ENCODE results near the gene TMEM52. TPM values are rescaled to one million over a fixed set of nuclear protein-coding genes. Genes with fewer than 3 reads are reported as not detected.
A peak's percentile ranks its signal among the peaks of the same experiment; 100 is the strongest.
"Not testable (repeated sequence)": the region's sequence is repeated elsewhere in the genome, so short reads cannot be mapped to it uniquely, and the experiment has no call there.

TMEM52 gene
- total RNA-seq, 3 donors from 2014 or later (not counting 1 experiment from before 2014, with no cell fraction given): 0.41 TPM; not detected in 2

GRCh38 chr1:1937549-1938275 lies 18.6 kb upstream of the TMEM52 start:
- Histone ChIP-seq H3K27ac (ENCODE audit: low read length) (no peak overlapping the region), H3K9me3 (ENCODE audit: control insufficient read depth, insufficient read depth, low read length) (no peaks in the 10 kb centered on the region), H3K4me1 (ENCODE audit: control insufficient read depth, insufficient read depth, low read length) (no peaks in the 10 kb centered on the region), H3K27me3 (ENCODE audit: control insufficient read depth, insufficient read depth, low read length) (no peaks in the 10 kb centered on the region), H3K36me3 (ENCODE audit: control insufficient read depth, insufficient read depth, low read length) (no peaks in the 10 kb centered on the region), H3K4me3 (ENCODE audit: low read length) (no peak overlapping the region)
- no peak for TF ChIP-seq CTCF (IDR thresholded peaks at IDR 0.05)
- Mint-ChIP-seq H3K36me3 (no peaks in the 10 kb centered on the region), H3K4me1 (no peaks in the 10 kb centered on the region), H3K4me3 (no peak overlapping the region), H3K27me3 (ENCODE audit: low read depth in 2 of 2) (peaks cover 0 to 6% of the 10 kb centered on the region in 2 donors), H3K9me3 (no peaks in the 10 kb centered on the region), H3K27ac (no peak overlapping the region)
- DNase-seq (no peak), ATAC-seq (peak in 1 of 3 donors; percentile 15)
- intact Hi-C loops (cut with micrococcal nuclease): no loop called here
- WGBS (ENCODE audit: insufficient coverage): 82% methylated on average over 16 of the region's 16 CpGs

GRCh38 chr1:1937061-1937460 lies 18.0 kb upstream of the TMEM52 start:
- no peak overlapping the region for H3K27ac Mint-ChIP-seq
- WGBS (ENCODE audit: insufficient coverage): 44% methylated on average over 15 of the region's 15 CpGs
- intact Hi-C loops (cut with micrococcal nuclease): no loop called here

GRCh38 chr1:1934848-1935247 lies 15.8 kb upstream of the TMEM52 start:
- intact Hi-C loops (cut with micrococcal nuclease): not testable (repeated sequence)
- 95% methylated on average over 19 of the region's 21 CpGs for WGBS (ENCODE audit: insufficient coverage)

More at GRCh38 chr1:1937061-1937460, 18.0 kb upstream of the TMEM52 start:
- no peak for ATAC-seq
- Histone ChIP-seq H3K4me1 (ENCODE audit: control insufficient read depth, insufficient read depth, low read length) (no peaks in the 10 kb centered on the region), H3K36me3 (ENCODE audit: control insufficient read depth, insufficient read depth, low read length) (no peaks in the 10 kb centered on the region), H3K27ac (ENCODE audit: low read length) (no peak overlapping the region), H3K9me3 (ENCODE audit: control insufficient read depth, insufficient read depth, low read length) (no peaks in the 10 kb centered on the region), H3K27me3 (ENCODE audit: control insufficient read depth, insufficient read depth, low read length) (no peaks in the 10 kb centered on the region), H3K4me3 (ENCODE audit: low read length) (no peak overlapping the region)
- Mint-ChIP-seq H3K27me3 (ENCODE audit: low read depth in 2 of 2) (peaks cover 0 to 6% of the 10 kb centered on the region in 2 donors), H3K4me1 (no peaks in the 10 kb centered on the region), H3K4me3 (no peak overlapping the region), H3K36me3 (no peaks in the 10 kb centered on the region), H3K9me3 (no peaks in the 10 kb centered on the region)
- TF ChIP-seq CTCF (IDR thresholded peaks at IDR 0.05): no peak
- no peak for DNase-seq

GRCh38 chr1:1929639-1930545 lies 10.8 kb upstream of the TMEM52 start:
- no peak for ATAC-seq

More at GRCh38 chr1:1934848-1935247, 15.8 kb upstream of the TMEM52 start:
- H3K4me1 Mint-ChIP-seq; H3K9me3 Mint-ChIP-seq; H3K27ac ChIP-seq (ENCODE audit: low read length); H3K4me3 Mint-ChIP-seq; H3K4me3 ChIP-seq (ENCODE audit: low read length); H3K36me3 Mint-ChIP-seq; H3K27me3 Mint-ChIP-seq (ENCODE audit: low read depth in 2 of 2); H3K9me3 ChIP-seq (ENCODE audit: control insufficient read depth, insufficient read depth, low read length); H3K27ac Mint-ChIP-seq; H3K4me1 ChIP-seq (ENCODE audit: control insufficient read depth, insufficient read depth, low read length); ATAC-seq; H3K36me3 ChIP-seq (ENCODE audit: control insufficient read depth, insufficient read depth, low read length); H3K27me3 ChIP-seq (ENCODE audit: control insufficient read depth, insufficient read depth, low read length); DNase-seq: not testable (repeated sequence)

More at GRCh38 chr1:1929639-1930545, 10.8 kb upstream of the TMEM52 start:
- Mint-ChIP-seq H3K36me3 (no peaks in the 10 kb centered on the region), H3K9me3 (no peaks in the 10 kb centered on the region), H3K4me3 (no peak overlapping the region), H3K27ac (no peak overlapping the region), H3K4me1 (no peaks in the 10 kb centered on the region), H3K27me3 (ENCODE audit: low read depth in 2 of 2) (peaks cover 0 to 3% of the 10 kb centered on the region in 2 donors)
- intact Hi-C loops (cut with micrococcal nuclease): no loop called here
- Histone ChIP-seq H3K27me3 (ENCODE audit: control insufficient read depth, insufficient read depth, low read length) (no peaks in the 10 kb centered on the region), H3K27ac (ENCODE audit: low read length) (no peak overlapping the region), H3K9me3 (ENCODE audit: control insufficient read depth, insufficient read depth, low read length) (no peaks in the 10 kb centered on the region), H3K4me3 (ENCODE audit: low read length) (no peak overlapping the region), H3K4me1 (ENCODE audit: control insufficient read depth, insufficient read depth, low read length) (no peaks in the 10 kb centered on the region), H3K36me3 (ENCODE audit: control insufficient read depth, insufficient read depth, low read length) (no peaks in the 10 kb centered on the region)
- 92% methylated on average over 38 of the region's 38 CpGs for WGBS (ENCODE audit: insufficient coverage)
- TF ChIP-seq CTCF (IDR thresholded peaks at IDR 0.05): no peak
- no peak for DNase-seq

Measured in natural killer cell (primary cell).